ENCODE measurements around the gene C20orf144.
"Not testable (repeated sequence)": the region's sequence is repeated elsewhere in the genome, so short reads cannot be mapped to it uniquely, and the experiment has no call there.

The C20orf144 gene

GRCh38 chr20:33697129-33697528 lies 35.0 kb downstream of the C20orf144 start:
- no peak for DNase-seq

DNA sequence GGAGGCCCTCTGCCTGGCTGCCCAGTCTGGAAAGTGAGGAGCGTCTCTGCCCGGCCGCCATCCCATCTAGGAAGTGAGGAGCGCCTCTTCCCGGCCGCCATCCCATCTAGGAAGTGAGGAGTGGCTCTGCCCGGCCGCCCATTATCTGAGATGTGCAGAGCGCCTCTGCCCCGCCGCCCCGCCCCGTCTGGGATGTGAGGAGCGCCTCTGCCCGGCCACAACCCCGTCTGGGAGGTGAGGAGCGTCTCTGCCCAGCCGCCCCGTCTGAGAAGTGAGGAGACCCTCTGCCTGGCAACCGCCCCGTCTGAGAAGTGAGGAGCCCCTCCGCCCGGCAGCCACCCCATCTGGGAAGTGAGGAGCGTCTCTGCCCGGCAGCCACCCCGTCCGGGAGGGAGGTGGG lies 36.8 kb downstream of the C20orf144 start:
- not testable (repeated sequence) for DNase-seq

DNA sequence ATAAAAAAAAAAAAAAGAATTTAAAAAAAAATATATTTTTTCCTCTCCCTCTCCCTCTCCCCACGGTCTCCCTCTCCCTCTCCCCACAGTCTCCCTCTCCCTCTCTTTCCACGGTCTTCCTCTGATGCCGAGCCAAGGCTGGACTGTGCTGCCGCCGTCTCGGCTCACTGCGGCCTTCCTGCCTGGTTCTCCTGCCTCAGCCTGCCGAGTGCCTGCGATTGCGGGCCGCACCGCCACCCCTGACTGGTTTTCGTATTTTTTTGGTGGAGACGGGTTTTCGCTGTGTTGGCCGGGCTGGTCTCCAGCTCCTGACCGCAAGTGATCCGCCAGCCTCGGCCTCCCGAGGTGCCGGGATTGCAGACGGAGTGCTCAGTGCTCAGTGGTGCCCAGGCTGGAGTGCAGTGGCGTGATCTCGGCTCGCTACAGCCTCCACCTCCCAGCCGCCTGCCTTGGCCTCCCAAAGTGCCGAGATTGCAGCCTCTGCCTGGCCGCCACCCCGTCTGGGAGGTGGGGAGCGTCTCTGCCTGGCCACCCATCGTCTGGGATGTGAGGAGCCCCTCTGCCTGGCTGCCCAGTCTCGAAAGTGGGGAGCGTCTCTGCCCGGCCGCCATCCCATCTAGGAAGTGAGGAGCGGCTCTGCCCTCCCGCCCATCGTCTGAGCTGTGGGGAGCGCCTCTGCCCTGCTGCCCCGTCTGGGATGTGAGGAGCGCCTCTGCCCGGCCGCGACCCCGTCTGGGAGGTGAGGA lies 38.7 kb downstream of the C20orf144 start:
- DNase-seq, result not testable (repeated sequence)

DNA sequence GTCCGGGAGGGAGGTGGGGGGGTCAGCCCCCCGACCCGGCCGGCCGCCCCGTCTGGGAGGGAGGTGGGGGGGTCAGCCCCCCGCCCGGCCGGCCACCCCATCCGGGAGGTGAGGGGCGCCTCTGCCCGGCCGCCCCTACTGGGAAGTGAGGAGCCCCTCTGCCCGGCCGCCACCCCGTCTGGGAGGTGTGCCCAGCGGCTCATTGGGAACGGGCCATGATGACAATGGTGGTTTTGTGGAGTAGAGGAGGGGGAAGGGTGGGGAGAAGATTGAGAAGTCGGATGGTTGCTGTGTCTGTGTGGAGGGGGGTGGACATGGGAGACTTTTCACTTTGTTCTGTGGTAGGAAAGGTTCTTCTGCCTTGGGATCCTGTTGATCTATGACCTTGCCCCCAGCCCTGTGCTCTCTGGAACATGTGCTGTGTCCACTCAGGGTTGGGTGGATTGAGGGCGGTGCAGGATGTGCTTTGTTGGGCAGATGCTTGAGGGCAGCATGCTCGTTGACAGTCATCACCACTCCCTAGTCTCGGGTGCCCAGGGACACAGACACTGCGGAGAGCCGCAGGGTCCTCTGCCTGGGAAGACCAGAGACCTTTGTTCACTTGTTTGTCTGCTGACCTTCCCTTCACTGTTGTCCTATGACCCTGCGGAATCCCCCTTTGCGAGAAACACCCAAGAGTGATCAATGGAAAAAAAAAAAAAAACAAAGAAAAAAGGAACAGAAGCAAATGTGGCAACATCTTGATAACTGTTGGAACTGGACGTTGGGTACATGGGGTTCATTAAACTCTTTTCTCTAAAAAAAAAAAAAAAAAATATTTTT lies 39.7 kb downstream of the C20orf144 start:
- DNase-seq, result no peak

DNA sequence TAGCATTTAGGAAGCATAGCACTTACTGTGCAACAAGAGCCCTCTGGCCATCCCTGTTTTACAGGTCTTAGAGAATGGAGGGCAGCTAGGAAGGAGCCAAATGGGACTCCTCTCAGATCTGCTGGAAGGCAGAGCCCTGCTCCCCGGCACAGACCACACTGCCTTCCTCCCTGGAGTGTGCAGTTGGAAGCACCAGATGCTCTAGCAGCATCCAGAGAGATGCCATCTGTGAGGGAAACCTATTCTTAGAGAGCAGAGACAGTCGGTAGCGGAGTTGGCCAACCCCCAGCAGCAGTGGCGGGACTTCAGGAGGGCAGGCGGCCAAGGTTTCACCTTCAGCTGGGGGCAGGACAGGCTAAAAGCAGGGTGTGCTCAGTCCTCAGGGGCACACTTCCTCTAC lies 40.7 kb downstream of the C20orf144 start:
- peak; percentile 95 for DNase-seq

DNA sequence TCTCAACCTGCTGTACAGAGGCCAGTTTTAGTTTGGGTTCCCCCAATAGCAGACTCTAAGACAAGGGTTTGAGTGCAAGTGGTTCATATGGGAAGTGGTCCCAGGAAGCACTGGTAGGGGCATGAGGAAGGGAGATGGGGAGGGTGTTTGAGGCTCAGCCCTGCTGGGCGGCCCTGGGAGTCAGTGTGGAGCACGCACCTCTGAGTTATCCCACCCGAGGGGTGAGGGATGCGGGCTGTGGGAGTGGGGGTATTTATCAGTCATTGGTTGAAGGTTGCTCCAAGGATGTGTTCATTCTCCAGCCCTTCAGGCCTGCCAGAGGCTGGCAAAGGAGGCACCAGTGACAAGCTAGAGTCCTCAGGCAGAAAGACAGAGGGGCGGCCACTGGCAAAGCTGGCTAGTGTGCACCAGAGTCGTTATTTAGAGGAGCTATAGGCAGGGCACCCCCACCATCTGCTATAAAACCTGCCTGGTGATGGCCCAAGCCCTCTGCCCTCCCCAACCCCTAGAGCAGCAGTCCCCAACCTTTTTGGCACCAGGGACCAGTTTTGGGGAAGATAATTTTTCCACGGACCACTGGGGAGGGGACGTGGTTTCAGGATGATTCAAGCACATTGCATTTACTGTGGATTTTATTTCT lies 41.5 kb downstream of the C20orf144 start:
- DNase-seq, result no peak

DNA sequence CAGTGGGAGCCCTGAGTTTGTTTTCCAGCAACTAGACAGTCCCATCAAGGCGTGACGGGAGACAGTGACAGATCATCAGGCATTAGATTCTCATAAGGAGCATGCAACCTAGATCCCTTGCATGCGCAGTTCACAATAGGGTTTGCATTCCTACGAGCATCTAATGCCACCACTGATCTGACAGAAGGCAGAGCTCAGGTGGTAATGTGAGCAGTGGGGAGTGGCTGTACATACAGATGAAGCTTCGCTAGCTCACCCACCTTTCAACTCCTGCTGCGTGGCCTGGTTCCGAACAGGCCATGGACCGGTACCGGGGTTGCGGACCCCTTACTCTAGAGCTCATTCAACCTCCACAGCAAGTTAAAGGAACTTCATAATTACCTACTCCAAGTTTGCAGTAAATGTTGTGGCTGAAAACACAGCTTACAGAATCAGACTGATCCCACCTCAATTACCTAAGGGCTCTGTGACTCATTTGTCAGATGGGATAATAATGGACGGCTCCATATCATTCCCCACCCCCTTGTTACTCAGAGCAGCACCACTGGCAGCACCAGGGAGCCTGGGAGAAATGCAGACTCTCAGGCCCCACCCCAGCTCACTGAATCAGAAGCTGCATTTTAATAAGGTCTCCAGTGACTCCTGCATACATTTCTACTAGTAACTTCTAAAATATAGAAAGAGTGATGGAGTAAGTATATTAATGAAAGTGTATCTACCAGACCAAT lies 42.2 kb downstream of the C20orf144 start:
- no peak for DNase-seq

- no peak for DNase-seq
These were observed 45.5 kb downstream of the C20orf144 start for GRCh38 chr20:33707668-33708067.

DNA sequence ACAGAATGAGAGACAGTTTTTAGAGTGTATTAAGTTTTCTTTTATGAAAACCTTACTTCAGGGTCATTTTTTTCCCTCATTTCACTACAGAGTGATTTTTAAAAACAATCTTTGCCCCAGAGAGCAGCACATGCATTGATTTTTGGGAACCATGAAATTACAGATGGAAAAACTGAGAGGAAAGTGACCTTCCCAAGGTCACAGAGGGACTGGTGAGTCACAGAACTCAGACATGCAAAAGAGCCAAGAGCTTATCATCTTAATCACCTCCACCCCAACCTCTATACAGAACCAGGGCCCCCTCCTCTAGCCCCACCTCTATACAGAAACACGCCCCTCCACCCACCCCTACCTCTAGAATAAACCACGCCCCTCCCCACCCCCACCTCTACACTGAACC lies 47.3 kb downstream of the C20orf144 start:
- no peak for DNase-seq

- DNase-seq, result no peak
These were observed 47.9 kb downstream of the C20orf144 start for GRCh38 chr20:33709905-33710541.

GRCh38 chr20:33710681-33711445 lies 48.7 kb downstream of the C20orf144 start:
- no peak for DNase-seq

DNA sequence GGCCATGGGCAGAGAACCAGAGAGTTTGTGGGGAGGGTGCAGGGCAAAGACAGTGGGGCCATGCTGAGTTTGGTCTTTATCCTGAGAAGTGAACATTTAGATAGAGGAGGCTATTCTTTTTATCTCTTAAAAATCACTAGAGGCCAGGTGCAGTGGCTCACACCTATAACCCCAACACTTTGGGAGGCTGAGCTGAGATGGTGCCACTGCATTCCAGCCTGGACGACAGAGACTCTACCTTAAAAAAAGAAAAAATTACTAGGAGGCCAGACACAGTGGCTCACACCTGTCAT lies 49.3 kb downstream of the C20orf144 start:
- DNase-seq, result no peak

Measured in NCI-H1694 (cell line).